WTC11 (cell line): ENCODE measurements around the gene RAB7A.

Source experiments
- KAT7 ChIP-seq: sonication (generic); formaldehyde crosslinking; IDR thresholded peaks from 2 replicates; pipeline ENCODE4 v1.8.1; 2023; ENCODE audit warnings: missing genetic modification reagents, mild to moderate bottlenecking, borderline replicate concordance
- TCF7 ChIP-seq: sonication (generic); formaldehyde crosslinking; IDR thresholded peaks from 2 replicates; pipeline ENCODE4 v1.8.0; 2022; ENCODE audit warnings: mild to moderate bottlenecking, low read depth, missing genetic modification reagents, moderate library complexity
- TF ChIP-seq, protein P1 (sequence below): fragments of 200-600 bp; IDR thresholded peaks from 2 replicates; pipeline ENCODE4 v1.8.0; 2022; ENCODE audit warnings: antibody characterized with exemption
- TF ChIP-seq, protein P2 (sequence below): sonication (generic); formaldehyde crosslinking; IDR thresholded peaks from 2 replicates; pipeline ENCODE4 v1.8.1; 2022; ENCODE audit warnings: low read depth, missing genetic modification reagents, borderline replicate concordance
- TF ChIP-seq, protein P3 (sequence below): sonication (generic); formaldehyde crosslinking; IDR thresholded peaks from 2 replicates; pipeline ENCODE4 v1.8.0; 2022; ENCODE audit warnings: mild to moderate bottlenecking, missing genetic modification reagents
- TF ChIP-seq, protein P4 (sequence below): sonication (generic); formaldehyde crosslinking; IDR thresholded peaks from 2 replicates; pipeline ENCODE4 v1.8.1; 2023; ENCODE audit warnings: mild to moderate bottlenecking, missing genetic modification reagents
- TF ChIP-seq, protein P5 (sequence below): sonication (generic); formaldehyde crosslinking; IDR thresholded peaks from 2 replicates; pipeline ENCODE4 v1.8.1; 2022; ENCODE audit warnings: mild to moderate bottlenecking, missing genetic modification reagents, moderate library complexity, borderline replicate concordance
- TF ChIP-seq, protein P6 (sequence below): sonication (generic); formaldehyde crosslinking; IDR thresholded peaks from 2 replicates; pipeline ENCODE4 v1.8.1; 2022; ENCODE audit warnings: mild to moderate bottlenecking, moderate library complexity, missing genetic modification reagents
- TF ChIP-seq, protein P7 (sequence below): sonication (generic); formaldehyde crosslinking; IDR thresholded peaks from 2 replicates; pipeline ENCODE4 v1.8.0; 2023; ENCODE audit warnings: missing genetic modification reagents, mild to moderate bottlenecking, borderline replicate concordance
- TF ChIP-seq, protein P8 (sequence below): sonication (generic); formaldehyde crosslinking; IDR thresholded peaks from 2 replicates; pipeline ENCODE4 v1.8.0; 2023; ENCODE audit warnings: missing genetic modification reagents

DNA sequence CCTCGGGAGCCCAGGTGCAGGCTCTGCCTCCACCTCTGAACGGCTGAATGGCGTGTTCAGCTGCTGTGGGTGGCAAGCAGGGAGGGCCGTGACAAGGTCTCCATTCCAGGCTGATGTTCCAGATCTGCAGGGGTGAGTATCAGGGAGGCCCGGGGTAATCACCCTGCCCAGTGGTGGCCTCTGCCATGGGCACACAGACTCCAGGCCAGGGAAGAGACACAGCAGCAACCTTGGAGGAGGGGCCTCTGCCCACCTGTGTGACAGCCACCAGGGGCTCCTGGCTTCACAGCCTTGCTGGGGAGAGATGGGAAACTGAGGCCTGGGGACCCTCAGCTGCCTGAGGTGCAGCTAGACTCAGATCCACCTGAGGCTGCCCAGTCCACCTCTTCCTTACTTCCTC lies 127.8 kb downstream of the RAB7A start:
- TF ChIP-seq, protein P1, sequence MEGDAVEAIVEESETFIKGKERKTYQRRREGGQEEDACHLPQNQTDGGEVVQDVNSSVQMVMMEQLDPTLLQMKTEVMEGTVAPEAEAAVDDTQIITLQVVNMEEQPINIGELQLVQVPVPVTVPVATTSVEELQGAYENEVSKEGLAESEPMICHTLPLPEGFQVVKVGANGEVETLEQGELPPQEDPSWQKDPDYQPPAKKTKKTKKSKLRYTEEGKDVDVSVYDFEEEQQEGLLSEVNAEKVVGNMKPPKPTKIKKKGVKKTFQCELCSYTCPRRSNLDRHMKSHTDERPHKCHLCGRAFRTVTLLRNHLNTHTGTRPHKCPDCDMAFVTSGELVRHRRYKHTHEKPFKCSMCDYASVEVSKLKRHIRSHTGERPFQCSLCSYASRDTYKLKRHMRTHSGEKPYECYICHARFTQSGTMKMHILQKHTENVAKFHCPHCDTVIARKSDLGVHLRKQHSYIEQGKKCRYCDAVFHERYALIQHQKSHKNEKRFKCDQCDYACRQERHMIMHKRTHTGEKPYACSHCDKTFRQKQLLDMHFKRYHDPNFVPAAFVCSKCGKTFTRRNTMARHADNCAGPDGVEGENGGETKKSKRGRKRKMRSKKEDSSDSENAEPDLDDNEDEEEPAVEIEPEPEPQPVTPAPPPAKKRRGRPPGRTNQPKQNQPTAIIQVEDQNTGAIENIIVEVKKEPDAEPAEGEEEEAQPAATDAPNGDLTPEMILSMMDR = no peak
- TF ChIP-seq, protein P2, sequence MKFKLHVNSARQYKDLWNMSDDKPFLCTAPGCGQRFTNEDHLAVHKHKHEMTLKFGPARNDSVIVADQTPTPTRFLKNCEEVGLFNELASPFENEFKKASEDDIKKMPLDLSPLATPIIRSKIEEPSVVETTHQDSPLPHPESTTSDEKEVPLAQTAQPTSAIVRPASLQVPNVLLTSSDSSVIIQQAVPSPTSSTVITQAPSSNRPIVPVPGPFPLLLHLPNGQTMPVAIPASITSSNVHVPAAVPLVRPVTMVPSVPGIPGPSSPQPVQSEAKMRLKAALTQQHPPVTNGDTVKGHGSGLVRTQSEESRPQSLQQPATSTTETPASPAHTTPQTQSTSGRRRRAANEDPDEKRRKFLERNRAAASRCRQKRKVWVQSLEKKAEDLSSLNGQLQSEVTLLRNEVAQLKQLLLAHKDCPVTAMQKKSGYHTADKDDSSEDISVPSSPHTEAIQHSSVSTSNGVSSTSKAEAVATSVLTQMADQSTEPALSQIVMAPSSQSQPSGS (CRISPR knock-in tag) = no peak
- TF ChIP-seq, protein P3, sequence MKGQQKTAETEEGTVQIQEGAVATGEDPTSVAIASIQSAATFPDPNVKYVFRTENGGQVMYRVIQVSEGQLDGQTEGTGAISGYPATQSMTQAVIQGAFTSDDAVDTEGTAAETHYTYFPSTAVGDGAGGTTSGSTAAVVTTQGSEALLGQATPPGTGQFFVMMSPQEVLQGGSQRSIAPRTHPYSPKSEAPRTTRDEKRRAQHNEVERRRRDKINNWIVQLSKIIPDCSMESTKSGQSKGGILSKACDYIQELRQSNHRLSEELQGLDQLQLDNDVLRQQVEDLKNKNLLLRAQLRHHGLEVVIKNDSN = no peak
- TF ChIP-seq KAT7 (CRISPR knock-in tag) (no peak), TCF7 (CRISPR knock-in tag) (no peak)
- TF ChIP-seq, protein P4, sequence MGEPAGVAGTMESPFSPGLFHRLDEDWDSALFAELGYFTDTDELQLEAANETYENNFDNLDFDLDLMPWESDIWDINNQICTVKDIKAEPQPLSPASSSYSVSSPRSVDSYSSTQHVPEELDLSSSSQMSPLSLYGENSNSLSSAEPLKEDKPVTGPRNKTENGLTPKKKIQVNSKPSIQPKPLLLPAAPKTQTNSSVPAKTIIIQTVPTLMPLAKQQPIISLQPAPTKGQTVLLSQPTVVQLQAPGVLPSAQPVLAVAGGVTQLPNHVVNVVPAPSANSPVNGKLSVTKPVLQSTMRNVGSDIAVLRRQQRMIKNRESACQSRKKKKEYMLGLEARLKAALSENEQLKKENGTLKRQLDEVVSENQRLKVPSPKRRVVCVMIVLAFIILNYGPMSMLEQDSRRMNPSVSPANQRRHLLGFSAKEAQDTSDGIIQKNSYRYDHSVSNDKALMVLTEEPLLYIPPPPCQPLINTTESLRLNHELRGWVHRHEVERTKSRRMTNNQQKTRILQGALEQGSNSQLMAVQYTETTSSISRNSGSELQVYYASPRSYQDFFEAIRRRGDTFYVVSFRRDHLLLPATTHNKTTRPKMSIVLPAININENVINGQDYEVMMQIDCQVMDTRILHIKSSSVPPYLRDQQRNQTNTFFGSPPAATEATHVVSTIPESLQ = no peak
- TF ChIP-seq, protein P5, sequence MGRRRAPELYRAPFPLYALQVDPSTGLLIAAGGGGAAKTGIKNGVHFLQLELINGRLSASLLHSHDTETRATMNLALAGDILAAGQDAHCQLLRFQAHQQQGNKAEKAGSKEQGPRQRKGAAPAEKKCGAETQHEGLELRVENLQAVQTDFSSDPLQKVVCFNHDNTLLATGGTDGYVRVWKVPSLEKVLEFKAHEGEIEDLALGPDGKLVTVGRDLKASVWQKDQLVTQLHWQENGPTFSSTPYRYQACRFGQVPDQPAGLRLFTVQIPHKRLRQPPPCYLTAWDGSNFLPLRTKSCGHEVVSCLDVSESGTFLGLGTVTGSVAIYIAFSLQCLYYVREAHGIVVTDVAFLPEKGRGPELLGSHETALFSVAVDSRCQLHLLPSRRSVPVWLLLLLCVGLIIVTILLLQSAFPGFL (CRISPR knock-in tag) = no peak
- TF ChIP-seq, protein P6, sequence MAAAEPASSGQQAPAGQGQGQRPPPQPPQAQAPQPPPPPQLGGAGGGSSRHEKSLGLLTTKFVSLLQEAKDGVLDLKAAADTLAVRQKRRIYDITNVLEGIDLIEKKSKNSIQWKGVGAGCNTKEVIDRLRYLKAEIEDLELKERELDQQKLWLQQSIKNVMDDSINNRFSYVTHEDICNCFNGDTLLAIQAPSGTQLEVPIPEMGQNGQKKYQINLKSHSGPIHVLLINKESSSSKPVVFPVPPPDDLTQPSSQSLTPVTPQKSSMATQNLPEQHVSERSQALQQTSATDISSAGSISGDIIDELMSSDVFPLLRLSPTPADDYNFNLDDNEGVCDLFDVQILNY (CRISPR knock-in tag) = no peak
- TF ChIP-seq, protein P7, sequence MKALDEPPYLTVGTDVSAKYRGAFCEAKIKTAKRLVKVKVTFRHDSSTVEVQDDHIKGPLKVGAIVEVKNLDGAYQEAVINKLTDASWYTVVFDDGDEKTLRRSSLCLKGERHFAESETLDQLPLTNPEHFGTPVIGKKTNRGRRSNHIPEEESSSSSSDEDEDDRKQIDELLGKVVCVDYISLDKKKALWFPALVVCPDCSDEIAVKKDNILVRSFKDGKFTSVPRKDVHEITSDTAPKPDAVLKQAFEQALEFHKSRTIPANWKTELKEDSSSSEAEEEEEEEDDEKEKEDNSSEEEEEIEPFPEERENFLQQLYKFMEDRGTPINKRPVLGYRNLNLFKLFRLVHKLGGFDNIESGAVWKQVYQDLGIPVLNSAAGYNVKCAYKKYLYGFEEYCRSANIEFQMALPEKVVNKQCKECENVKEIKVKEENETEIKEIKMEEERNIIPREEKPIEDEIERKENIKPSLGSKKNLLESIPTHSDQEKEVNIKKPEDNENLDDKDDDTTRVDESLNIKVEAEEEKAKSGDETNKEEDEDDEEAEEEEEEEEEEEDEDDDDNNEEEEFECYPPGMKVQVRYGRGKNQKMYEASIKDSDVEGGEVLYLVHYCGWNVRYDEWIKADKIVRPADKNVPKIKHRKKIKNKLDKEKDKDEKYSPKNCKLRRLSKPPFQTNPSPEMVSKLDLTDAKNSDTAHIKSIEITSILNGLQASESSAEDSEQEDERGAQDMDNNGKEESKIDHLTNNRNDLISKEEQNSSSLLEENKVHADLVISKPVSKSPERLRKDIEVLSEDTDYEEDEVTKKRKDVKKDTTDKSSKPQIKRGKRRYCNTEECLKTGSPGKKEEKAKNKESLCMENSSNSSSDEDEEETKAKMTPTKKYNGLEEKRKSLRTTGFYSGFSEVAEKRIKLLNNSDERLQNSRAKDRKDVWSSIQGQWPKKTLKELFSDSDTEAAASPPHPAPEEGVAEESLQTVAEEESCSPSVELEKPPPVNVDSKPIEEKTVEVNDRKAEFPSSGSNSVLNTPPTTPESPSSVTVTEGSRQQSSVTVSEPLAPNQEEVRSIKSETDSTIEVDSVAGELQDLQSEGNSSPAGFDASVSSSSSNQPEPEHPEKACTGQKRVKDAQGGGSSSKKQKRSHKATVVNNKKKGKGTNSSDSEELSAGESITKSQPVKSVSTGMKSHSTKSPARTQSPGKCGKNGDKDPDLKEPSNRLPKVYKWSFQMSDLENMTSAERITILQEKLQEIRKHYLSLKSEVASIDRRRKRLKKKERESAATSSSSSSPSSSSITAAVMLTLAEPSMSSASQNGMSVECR (CRISPR knock-in tag) = no peak
- TF ChIP-seq, protein P8, sequence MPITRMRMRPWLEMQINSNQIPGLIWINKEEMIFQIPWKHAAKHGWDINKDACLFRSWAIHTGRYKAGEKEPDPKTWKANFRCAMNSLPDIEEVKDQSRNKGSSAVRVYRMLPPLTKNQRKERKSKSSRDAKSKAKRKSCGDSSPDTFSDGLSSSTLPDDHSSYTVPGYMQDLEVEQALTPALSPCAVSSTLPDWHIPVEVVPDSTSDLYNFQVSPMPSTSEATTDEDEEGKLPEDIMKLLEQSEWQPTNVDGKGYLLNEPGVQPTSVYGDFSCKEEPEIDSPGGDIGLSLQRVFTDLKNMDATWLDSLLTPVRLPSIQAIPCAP (CRISPR knock-in tag) = no peak
